Peyer's patch (tissue), 4 donors: ENCODE data around the gene MAP1LC3B2. TPM values are rescaled to one million over a fixed set of nuclear protein-coding genes. Genes with fewer than 3 reads are reported as not detected.

Source experiments
- DNase-seq, 3 donors: peaks; one replicate each; pipeline ENCODE4 v3.0.0-alpha.2; 2017 to 2019
- H3K27ac ChIP-seq, 4 donors: fragments of 200-600 bp; sonication (generic); one replicate each; pipeline ENCODE4 v1.5.1; 2016 to 2019
- H3K27me3 ChIP-seq, 2 donors: fragments of 200-600 bp; sonication (generic); one replicate each; pipeline ENCODE4 v1.5.1; 2019
- H3K36me3 ChIP-seq, 3 donors: fragments of 200-600 bp; sonication (generic); one replicate each; pipeline ENCODE4 v1.5.1; 2016 to 2019
- H3K4me1 ChIP-seq, 4 donors: fragments of 200-600 bp; sonication (generic); one replicate each; pipeline ENCODE4 v1.5.1; 2016 to 2019
- H3K4me3 ChIP-seq, 4 donors: fragments of 200-600 bp; sonication (generic); 1 replicate in 3 of 4; 2 replicates in 1 of 4; pipeline ENCODE4 v1.5.1; 2016 to 2019; ENCODE audit warnings: mild to moderate bottlenecking in 1 of 4
- H3K9me3 ChIP-seq, 4 donors: fragments of 200-600 bp; sonication (generic); one replicate each; pipeline ENCODE4 v1.5.1; 2016 to 2019; ENCODE audit warnings: mild to moderate bottlenecking in 1 of 4
- POLR2A ChIP-seq, 2 donors: fragments of 450-650 bp; IDR thresholded peaks; one replicate each; pipeline ENCODE4 v1.5.1; 2017; ENCODE audit warnings: antibody characterized with exemption in 2 of 2, mild to moderate bottlenecking in 2 of 2, moderate library complexity in 2 of 2
- total RNA-seq, 4 donors: library from RNA; depleted of rRNA; stranded (reverse); fragments of >200 nt; gene quantifications; one replicate each; pipeline ENCODE4 v1.1.0, GENCODE V29; 2016
- TF ChIP-seq, protein P1 (sequence below), 6 experiments: fragments of 450-650 bp in 4 of 6; fragments of 200-600 bp in 2 of 6; sonication (generic) in 1 of 6; IDR thresholded peaks; one replicate each; pipeline ENCODE4 v1.5.1; 2017 to 2019; ENCODE audit warnings: antibody characterized with exemption in 6 of 6, mild to moderate bottlenecking in 3 of 6, moderate library complexity in 1 of 6

MAP1LC3B2 gene
- total RNA-seq, 4 donors from 2014 or later, result 1.9 TPM; not detected in 3

DNA sequence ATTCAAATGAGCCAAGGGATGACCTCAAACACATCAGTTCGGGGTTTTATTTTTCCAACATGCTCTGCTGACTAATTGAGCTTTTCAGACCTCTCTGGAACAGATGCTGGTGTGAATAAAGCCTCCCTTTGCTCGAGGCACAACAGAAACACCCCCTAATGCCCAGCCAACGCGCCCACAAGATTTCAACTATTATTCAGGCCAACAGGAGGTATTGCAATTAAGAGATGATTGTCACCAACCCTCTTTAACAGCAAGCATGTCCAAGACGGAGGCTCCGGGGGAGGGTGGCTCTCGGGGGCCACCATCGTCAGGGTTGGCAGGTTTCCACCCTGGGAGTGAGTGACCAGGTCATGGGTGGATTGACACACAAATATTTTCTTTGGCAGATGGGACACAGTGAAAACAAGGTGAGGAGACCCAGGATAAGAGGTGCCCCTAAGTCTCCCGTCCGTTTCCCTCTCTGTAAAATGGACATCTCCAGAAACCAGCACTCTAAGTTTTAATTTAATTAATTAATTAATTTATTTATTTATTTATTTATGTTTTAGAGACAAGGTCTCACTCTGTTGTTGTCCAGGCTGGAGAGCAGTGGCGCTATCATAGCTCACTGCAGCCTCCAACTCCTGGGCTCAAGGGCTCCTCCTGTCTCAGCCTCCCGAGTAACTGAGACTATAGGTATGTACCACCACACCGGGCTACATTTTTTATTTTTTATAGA is 56.1 kb downstream of the MAP1LC3B2 start:
- peaks cover 0 to 3% (median 0%) of the 10 kb centered on the region in 4 donors for H3K9me3 ChIP-seq
- H3K27ac ChIP-seq, result no peak overlapping the region
- no peak for DNase-seq
- no peak for TF ChIP-seq POLR2A (IDR thresholded peaks at IDR 0.05)
- TF ChIP-seq, protein P1, sequence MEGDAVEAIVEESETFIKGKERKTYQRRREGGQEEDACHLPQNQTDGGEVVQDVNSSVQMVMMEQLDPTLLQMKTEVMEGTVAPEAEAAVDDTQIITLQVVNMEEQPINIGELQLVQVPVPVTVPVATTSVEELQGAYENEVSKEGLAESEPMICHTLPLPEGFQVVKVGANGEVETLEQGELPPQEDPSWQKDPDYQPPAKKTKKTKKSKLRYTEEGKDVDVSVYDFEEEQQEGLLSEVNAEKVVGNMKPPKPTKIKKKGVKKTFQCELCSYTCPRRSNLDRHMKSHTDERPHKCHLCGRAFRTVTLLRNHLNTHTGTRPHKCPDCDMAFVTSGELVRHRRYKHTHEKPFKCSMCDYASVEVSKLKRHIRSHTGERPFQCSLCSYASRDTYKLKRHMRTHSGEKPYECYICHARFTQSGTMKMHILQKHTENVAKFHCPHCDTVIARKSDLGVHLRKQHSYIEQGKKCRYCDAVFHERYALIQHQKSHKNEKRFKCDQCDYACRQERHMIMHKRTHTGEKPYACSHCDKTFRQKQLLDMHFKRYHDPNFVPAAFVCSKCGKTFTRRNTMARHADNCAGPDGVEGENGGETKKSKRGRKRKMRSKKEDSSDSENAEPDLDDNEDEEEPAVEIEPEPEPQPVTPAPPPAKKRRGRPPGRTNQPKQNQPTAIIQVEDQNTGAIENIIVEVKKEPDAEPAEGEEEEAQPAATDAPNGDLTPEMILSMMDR (IDR thresholded peaks at IDR 0.05), result no peak
- H3K4me3 ChIP-seq, result no peak overlapping the region
- no peaks in the 10 kb centered on the region for H3K36me3 ChIP-seq
- no peaks in the 10 kb centered on the region for H3K27me3 ChIP-seq
- peaks cover 0 to 8% (median 0%) of the 10 kb centered on the region in 4 donors for H3K4me1 ChIP-seq

DNA sequence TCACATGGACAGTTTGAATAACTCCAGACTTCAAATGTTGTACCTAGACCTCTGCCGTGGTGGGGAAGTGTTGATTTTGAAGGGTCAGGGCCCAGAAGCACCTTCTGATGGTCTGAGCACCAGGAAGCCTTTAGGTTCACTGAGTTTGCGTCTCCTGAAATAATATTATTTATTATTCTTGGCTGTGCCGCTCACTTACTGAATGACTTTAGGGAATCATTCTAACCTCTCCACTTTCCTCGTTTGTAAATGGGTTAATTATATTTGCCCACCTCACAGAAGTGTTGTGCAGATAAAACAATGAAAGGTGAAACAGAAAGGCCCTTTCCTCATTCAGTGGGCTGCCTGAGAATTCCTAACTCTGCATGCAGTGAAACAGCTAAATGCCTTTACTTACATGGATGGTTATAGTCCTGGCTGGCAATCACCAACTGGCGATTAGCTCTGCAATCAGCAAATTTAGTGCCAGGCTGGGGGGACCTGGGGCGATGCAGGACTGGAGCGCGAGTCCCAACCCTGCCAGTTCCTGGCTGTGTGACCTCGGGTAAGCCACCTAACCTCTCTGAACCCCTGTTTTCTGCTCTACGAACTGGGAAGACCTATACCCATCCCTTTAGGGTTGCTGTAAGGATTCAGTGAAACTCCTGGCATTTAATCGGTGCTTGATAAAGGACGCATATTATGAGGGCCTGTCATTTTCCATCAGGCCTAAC is 57.5 kb downstream of the MAP1LC3B2 start:
- Histone ChIP-seq H3K27ac (no peak overlapping the region), H3K4me3 (no peak overlapping the region), H3K36me3 (no peaks in the 10 kb centered on the region), H3K9me3 (peaks cover 0 to 3% (median 0%) of the 10 kb centered on the region in 4 donors), H3K4me1 (peaks cover 0 to 13% (median 0%) of the 10 kb centered on the region in 4 donors), H3K27me3 (no peaks in the 10 kb centered on the region)
- DNase-seq, result no peak
- TF ChIP-seq, protein P1 (IDR thresholded peaks at IDR 0.05), result no peak
- TF ChIP-seq POLR2A (IDR thresholded peaks at IDR 0.05), result no peak

DNA sequence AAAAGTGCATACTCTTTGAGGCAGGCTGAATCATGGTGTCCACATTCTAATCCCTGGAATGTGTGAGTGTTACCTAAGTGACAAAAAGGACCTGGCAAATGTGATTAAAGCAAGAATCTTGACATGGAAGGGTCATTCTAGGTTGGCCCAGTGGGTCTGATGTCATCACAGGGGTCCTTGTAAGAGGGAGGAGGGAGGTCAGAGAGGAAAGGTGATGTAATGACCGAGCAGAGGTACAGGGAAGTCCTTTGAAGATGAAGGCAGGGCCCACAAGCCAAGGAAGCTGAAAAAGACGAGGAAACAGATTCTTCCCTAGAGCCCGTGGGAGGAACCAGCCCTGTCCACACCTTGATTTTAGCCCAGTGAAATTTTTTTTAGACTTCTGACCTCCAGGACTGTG is 60.1 kb downstream of the MAP1LC3B2 start:
- no peak for DNase-seq
- no peaks in the 10 kb centered on the region for H3K36me3 ChIP-seq
- H3K27me3 ChIP-seq, result no peaks in the 10 kb centered on the region
- no peak overlapping the region for H3K4me3 ChIP-seq
- peaks cover 0 to 13% (median 0%) of the 10 kb centered on the region in 4 donors for H3K4me1 ChIP-seq
- TF ChIP-seq, protein P1 (IDR thresholded peaks at IDR 0.05), result no peak
- no peak for TF ChIP-seq POLR2A (IDR thresholded peaks at IDR 0.05)
- H3K9me3 ChIP-seq, result peaks cover 0 to 7% (median 0%) of the 10 kb centered on the region in 4 donors
- H3K27ac ChIP-seq, result no peak overlapping the region

DNA sequence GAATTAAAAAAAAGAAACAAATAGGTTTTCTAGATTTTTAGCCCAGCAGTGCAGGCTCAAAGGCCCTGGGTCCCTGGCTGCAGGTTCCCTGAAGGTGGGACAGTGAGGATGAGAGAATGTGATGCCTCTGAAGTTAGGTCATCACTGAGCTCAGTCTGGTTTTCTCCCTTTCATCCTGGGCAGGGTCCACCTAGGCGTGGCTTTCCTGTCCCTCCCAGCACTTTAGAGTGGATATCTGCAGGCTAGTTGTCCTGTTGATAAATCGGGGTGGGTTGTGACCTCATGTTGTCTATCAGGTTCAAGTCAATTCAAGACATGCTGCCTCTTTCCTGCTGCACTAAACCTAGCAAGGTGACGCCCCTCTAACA is 60.9 kb downstream of the MAP1LC3B2 start:
- H3K4me3 ChIP-seq, result no peak overlapping the region
- H3K36me3 ChIP-seq, result no peaks in the 10 kb centered on the region
- TF ChIP-seq, protein P1 (IDR thresholded peaks at IDR 0.05), result no peak
- no peak for TF ChIP-seq POLR2A (IDR thresholded peaks at IDR 0.05)
- peaks cover 0 to 13% (median 0%) of the 10 kb centered on the region in 4 donors for H3K4me1 ChIP-seq
- H3K27ac ChIP-seq, result no peak overlapping the region
- H3K27me3 ChIP-seq, result no peaks in the 10 kb centered on the region
- DNase-seq, result no peak
- peaks cover 0 to 7% (median 0%) of the 10 kb centered on the region in 4 donors for H3K9me3 ChIP-seq

DNA sequence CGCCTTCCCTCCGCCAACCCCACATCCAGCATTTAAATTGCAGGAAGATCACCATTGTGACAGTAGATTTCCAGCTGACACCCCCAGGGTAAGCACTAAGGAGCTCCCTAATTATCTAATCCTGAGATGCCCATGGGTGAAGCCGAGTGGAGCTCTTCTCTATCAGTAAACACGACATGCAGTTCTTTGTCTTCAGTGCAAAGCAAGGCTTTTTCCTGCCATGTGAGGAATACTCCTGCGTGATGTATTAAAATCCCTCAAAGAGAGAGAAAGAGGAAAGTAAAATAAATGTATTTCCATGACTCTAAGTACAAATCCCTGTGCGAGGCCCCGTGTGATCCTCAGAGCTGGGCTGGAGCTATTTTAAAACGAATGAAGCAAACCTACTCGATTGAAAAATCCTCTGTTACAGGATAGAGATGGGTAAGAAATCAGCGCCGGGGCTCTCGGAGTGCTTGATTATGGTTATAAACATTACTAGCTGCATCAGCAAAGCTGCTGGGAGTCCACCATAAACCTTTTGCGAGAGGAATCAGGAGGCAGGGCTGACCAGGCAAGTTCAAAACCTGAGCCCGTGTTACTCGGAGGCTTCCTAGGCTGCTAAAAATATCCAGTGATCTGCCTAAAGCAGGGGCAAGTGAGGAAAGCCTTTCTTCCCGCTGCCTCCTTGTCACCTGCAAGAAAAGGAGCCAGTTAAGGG is 61.5 kb downstream of the MAP1LC3B2 start:
- no peaks in the 10 kb centered on the region for H3K27me3 ChIP-seq
- no peak overlapping the region for H3K27ac ChIP-seq
- no peak for DNase-seq
- peaks cover 0 to 13% (median 0%) of the 10 kb centered on the region in 4 donors for H3K4me1 ChIP-seq
- no peaks in the 10 kb centered on the region for H3K36me3 ChIP-seq
- H3K4me3 ChIP-seq, result no peak overlapping the region
- TF ChIP-seq POLR2A (IDR thresholded peaks at IDR 0.05), result no peak
- TF ChIP-seq, protein P1 (IDR thresholded peaks at IDR 0.05), result no peak
- peaks cover 0 to 7% (median 0%) of the 10 kb centered on the region in 4 donors for H3K9me3 ChIP-seq
